Stimulated activated effector memory CD8-positive, alpha-beta T cell treated with anti-CD3 and anti-CD28 coated beads, Interleukin-12 subunit alpha, Interleukin-12 subunit beta, amount 100 ng/mL, for 72 hours (primary cell): ENCODE results near the gene MED8.

Source experiments
- ATAC-seq: fragments of 150-1000 bp; cut with Tn5 transposase; 2 replicates; pipeline ENCODE4 v1.10.0; 2021
- DNase-seq, 2 donors: peaks; one replicate each; pipeline ENCODE4 v3.0.0; 2021 to 2022; ENCODE audit warnings: low spot score in 2 of 2
- H3K27ac Mint-ChIP-seq: one replicate; pipeline ENCODE4 v1.8.0; 2022; ENCODE audit warnings: mild to moderate bottlenecking, mixed read lengths
- H3K36me3 Mint-ChIP-seq: one replicate; pipeline ENCODE4 v1.8.0; 2022; ENCODE audit warnings: mild to moderate bottlenecking, mixed read lengths
- H3K4me1 Mint-ChIP-seq: one replicate; pipeline ENCODE4 v1.8.0; 2022; ENCODE audit warnings: mixed read lengths
- H3K4me3 Mint-ChIP-seq: one replicate; pipeline ENCODE4 v1.8.0; 2022; ENCODE audit warnings: mild to moderate bottlenecking, mixed read lengths
- H3K9me3 Mint-ChIP-seq: one replicate; pipeline ENCODE4 v1.8.0; 2022; ENCODE audit warnings: mixed read lengths

The MED8 gene, protein sequence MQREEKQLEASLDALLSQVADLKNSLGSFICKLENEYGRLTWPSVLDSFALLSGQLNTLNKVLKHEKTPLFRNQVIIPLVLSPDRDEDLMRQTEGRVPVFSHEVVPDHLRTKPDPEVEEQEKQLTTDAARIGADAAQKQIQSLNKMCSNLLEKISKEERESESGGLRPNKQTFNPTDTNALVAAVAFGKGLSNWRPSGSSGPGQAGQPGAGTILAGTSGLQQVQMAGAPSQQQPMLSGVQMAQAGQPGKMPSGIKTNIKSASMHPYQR

DNA sequence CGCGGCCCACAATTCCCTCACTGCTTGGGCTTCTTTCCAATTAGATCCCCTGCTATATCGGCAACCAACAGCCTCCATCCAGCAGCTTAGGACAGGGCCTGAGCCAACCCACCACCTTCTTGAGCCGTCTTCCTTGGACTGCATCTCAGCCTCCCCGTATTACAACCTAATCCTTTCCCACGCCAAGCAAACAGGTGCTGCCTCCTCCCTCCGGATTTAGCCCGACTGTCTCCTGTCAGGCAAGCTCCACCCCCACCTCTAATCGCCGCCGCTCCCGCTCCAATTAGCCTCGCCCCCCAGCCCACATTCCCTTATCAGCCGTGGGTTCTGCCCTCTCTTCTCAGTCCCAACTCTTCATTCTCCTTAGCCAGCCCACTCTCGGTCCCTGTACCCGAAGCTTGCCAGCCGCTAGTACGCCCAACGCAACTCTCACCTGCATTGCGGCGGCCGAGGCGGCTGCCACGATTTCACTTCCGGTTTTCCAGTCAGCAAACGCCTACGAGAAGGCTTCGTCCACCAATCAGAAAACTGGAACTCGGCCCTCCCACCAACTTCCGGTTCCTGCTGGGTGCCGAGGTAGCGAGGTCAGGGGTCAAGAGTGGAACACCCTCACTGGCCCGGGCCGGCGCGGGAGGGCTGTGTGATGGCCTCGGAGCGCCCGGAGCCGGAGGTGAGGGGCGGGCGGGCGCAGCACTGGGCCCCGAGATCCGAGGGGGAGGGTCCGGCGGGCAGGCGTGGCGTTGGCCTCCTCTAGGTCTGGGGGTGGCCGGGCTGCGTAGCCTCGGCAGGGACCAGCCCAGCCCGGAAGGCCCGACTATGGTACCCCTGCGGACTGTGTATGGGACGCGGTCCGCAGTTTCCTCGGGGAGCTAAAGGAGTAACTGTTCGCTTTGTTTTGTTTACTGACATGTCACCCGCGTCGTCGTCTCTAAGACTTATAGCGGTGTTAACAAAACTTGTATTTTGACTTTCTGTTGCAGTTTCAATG lies at the start of gene MED8, which contains the start of gene SZT2:
Gene MED8 (minus strand): TSS at position 475 of the 988 bp plus-strand sequence. CDS start 36 bp downstream, at position 439.
Gene SZT2 (plus strand): TSS at position 574 of the 988 bp plus-strand sequence. CDS start 70 bp downstream, at position 644.
- no peaks in the 10 kb centered on the region for H3K9me3 Mint-ChIP-seq
- H3K36me3 Mint-ChIP-seq: peaks cover 52% of the 10 kb centered on the region
- H3K4me1 Mint-ChIP-seq: peaks cover 43% of the 10 kb centered on the region
- H3K4me3 Mint-ChIP-seq: peak within 1 kb of the TSS; percentile 99
- DNase-seq: peak; percentile 85 to 97
- peak within 1 kb of the TSS; percentile 98 for H3K27ac Mint-ChIP-seq
- ATAC-seq: peak; percentile 97

DNA sequence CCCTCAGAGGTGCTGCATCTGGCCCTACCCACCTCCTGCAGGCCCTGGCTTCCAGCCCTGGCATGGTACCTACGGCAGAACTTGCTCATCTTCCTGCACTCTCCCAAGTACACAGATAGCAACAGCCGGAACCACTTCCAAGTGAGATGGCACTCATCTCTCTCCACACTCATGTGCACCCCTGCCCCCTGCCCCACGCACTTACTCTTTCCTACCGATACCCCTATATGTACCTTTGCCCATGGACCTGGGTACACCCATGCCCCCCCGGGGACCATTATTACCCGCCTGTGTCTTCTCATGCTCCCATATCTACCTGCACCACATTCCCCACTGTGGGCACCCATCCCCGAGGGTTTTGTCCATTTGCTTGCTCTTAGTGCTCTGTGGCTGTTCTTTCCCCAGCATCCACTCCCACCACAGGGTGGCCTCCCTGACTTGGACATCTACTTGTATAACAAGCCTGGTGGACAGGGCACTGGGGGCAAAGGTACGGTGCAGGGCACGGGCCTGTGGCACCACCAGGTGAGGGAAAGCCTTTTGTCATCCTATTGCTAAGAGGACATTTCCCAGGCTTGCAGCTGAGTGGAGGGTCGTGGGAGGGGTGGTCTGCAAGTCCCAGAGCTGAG lies 49.5 kb upstream of the MED8 start:
- H3K27ac Mint-ChIP-seq: peak overlapping the region; percentile 26
- H3K4me3 Mint-ChIP-seq: no peak overlapping the region

DNA sequence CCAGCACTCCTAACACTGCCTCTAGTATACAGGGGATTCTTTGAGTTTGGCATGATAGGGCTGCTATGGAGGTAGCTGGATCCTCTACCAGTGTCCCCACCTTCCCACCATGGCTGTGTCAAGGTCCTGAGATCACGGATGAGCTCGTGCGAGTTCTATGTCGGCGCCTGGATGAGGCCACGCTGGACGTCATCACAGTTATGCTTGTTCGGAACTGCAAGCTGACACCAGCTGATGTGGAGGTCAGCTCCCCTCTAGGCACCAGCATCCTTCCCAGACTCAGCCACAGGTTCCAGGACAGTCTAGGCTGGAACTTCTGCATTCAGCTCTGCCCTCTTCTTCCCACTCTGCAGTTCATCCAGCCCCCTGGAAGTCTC lies 49.0 kb upstream of the MED8 start:
- Mint-ChIP-seq H3K27ac (peak overlapping the region; percentile 26), H3K36me3 (peaks cover 64% of the 10 kb centered on the region)

More for the DNA sequence above, 49.5 kb upstream of the MED8 start:
- Mint-ChIP-seq H3K9me3 (no peaks in the 10 kb centered on the region), H3K4me1 (no peaks in the 10 kb centered on the region), H3K36me3 (peaks cover 63% of the 10 kb centered on the region)
- no peak for DNase-seq
- ATAC-seq: no peak

DNA sequence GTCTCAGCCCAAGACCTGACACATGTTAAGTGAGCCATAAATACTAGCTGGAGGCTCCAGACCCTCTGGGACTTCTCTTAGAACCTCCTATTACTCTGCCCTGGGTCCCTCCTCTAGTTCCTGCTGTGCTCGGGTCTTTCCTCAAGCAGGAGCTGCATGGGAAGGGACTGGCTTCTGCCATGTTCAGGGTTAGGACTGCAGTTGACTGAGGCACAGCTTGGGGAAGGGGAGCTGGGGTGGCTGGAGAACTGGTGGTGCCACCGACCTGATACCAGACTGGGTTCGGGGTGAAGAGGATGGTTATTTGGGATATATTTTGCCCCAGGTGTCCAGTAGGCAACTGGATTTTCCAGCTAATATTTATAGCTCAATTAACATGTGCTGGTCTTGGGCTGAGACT lies 48.4 kb upstream of the MED8 start:
- no peak for ATAC-seq
- no peak overlapping the region for H3K4me3 Mint-ChIP-seq
- no peaks in the 10 kb centered on the region for H3K9me3 Mint-ChIP-seq
- H3K36me3 Mint-ChIP-seq: peaks cover 64% of the 10 kb centered on the region
- no peak for DNase-seq
- H3K27ac Mint-ChIP-seq: peak overlapping the region; percentile 34
- no peaks in the 10 kb centered on the region for H3K4me1 Mint-ChIP-seq

More for the DNA sequence above, 49.0 kb upstream of the MED8 start:
- no peak overlapping the region for H3K4me3 Mint-ChIP-seq
- H3K4me1 Mint-ChIP-seq: no peaks in the 10 kb centered on the region
- ATAC-seq: no peak
- no peaks in the 10 kb centered on the region for H3K9me3 Mint-ChIP-seq
- DNase-seq: no peak

DNA sequence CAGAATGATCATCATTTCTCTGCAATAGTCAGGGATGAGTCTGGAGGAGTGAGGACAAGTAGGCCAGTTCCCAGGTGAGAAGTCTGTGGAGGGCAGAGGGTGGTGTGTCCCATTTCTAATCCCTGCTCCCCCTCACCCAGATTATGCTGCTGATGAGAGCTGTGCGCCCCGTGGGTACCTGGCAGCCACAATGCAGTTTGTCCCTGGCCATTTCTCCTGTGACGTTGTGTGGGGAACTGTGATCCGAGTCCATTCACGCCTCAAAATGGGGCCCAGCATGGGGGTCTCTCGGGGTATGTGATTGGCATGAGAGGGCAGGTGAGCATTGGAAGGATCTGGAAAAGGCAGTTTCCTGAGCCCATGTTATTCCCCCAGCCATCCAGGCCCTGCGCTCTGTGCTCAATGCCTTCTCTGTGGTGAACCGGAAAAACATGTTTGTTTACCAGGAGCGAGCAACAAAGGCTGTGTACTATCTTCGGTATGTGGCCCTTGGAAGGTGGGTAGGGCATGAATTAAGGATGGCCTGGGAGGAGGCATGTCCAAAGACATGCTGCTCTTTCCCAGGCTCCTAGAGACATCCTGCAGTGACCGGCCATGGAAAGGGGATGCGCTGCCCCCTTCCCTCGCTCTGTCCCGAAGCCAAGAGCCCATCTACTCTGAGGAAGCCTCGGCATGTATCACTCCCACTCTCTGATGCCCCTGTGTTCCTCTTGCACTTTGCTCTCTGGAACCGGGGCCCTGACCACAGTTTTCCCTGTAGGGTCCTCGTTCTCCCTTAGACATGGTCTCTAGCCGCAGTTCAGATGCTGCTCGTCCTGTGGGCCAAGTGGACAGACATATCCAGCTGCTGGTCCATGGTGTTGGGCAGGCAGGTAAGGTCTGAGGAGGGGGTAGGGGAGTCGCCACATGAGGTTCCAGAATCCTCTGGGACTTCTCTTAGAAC lies 47.7 kb upstream of the MED8 start:
- H3K27ac Mint-ChIP-seq: peak overlapping the region; percentile 34

DNA sequence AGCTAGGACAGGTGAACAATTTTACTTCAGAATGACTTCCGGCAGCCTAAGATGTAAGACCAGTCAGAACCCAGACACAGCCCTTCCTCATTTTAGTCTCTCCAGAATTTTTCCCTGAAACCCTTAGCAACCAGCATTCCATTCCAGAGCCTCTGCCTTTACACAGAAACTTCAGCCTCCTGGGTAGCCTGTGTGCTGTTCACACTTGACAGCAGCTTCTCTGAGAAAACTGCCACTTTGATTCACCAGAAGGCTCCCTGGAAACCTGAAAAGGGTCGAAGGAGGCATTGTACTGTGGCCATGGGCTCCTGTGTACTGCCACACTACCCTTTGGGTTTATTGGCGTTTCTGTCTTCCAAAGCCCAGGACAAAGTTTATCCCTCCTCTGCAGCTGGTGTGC lies 46.8 kb upstream of the MED8 start:
- no peaks in the 10 kb centered on the region for H3K9me3 Mint-ChIP-seq
- H3K4me3 Mint-ChIP-seq: no peak overlapping the region
- H3K36me3 Mint-ChIP-seq: peaks cover 63% of the 10 kb centered on the region
- ATAC-seq: no peak
- no peaks in the 10 kb centered on the region for H3K4me1 Mint-ChIP-seq
- no peak for DNase-seq
- H3K27ac Mint-ChIP-seq: peak overlapping the region; percentile 14

More for the DNA sequence above, 47.7 kb upstream of the MED8 start:
- H3K9me3 Mint-ChIP-seq: no peaks in the 10 kb centered on the region
- peaks cover 64% of the 10 kb centered on the region for H3K36me3 Mint-ChIP-seq
- DNase-seq (no peak), ATAC-seq (no peak)
- H3K4me3 Mint-ChIP-seq: no peak overlapping the region
- no peaks in the 10 kb centered on the region for H3K4me1 Mint-ChIP-seq

DNA sequence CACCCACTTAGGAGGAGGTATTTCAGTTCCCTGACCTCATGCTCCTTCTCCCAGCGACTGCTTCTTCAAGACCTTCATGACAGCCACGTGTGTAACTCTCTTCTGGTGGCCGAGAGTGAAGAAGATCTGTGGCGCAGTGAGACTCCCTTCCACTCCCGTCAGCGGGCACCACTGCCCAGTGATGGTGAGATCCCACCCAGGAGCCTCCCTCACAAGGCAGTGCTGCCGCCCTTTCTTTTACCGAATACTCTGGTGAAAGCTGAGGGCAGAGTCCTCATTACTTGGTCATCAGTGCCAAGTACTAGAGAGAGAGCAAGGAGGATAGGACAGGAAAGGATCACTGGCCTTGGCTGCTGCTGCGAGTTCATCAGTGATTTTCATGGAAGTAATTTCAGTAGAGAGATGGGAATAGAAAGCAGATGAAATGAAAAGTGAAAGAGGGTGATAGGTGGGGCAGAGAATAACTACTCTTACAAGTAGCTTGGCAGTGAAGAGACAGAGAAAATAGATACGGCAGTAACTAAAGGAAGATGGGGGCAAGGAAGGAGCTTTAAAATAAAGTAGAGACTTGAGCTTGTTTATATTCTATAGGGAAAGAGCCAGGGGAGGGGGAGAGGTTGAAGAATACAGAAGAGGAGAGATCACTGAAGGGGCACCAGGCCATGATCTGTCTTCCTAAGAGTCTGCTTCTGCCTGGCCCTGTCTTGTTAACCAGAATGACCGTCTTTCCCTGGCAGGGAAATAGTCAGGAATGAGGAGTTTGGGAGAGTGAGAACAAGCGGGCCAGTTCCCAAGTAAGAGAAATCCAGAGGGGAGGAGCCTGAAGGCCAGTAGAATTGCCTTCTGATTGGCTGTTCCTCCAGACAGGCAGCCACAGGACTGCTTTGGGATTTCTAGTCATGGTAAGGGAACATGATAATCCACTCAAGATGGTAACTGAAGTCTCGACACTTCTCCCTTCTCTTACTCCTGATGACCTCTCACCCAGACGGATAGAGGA lies 45.8 kb upstream of the MED8 start:
- Mint-ChIP-seq H3K4me3 (no peak overlapping the region), H3K36me3 (peaks cover 63% of the 10 kb centered on the region), H3K27ac (peak overlapping the region; percentile 29), H3K4me1 (no peaks in the 10 kb centered on the region), H3K9me3 (no peaks in the 10 kb centered on the region)
- ATAC-seq: no peak
- no peak for DNase-seq

DNA sequence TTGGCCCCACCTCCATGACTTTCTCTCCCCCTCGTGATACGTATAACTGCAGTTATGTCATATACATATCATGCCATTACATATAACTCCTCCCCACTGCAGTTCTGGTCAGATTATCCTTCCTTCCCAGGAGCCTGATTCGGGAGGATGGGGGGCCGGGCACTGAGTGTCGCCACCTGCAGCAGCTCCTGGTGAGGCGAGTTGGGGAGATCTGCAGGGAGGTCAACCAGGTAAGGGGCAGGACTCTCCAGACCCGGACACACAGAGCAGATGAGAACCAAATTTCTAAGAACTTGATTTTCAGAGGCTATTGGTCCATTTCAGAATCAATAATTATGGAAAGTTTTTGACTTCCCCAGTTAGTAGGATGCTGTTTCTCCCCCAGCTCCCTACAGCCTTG lies 44.7 kb upstream of the MED8 start:
- Mint-ChIP-seq H3K4me1 (no peaks in the 10 kb centered on the region), H3K9me3 (no peaks in the 10 kb centered on the region), H3K4me3 (no peak overlapping the region), H3K27ac (peak overlapping the region; percentile 29), H3K36me3 (peaks cover 65% of the 10 kb centered on the region)
- no peak for DNase-seq
- ATAC-seq: no peak

DNA sequence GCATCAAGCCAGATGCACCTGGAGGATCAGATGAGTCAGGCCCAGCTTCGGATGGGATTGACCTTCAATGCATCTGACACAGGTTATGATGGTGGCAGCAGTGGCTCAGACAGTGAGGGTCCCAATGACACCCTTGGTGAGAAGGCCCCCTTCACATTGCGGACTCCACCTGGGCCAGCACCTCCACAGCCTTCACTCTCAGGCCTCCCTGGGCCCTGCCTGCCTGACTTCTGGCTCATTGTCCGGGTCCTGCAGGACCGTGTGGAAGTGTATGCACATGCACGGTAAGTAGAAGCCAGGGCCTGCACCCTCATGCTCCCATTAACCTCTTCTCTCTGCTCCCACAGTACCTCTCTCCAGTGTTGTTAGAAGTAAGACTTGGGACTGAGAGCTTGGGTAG lies 43.3 kb upstream of the MED8 start:
- H3K27ac Mint-ChIP-seq: peak overlapping the region; percentile 80
- ATAC-seq: no peak

DNA sequence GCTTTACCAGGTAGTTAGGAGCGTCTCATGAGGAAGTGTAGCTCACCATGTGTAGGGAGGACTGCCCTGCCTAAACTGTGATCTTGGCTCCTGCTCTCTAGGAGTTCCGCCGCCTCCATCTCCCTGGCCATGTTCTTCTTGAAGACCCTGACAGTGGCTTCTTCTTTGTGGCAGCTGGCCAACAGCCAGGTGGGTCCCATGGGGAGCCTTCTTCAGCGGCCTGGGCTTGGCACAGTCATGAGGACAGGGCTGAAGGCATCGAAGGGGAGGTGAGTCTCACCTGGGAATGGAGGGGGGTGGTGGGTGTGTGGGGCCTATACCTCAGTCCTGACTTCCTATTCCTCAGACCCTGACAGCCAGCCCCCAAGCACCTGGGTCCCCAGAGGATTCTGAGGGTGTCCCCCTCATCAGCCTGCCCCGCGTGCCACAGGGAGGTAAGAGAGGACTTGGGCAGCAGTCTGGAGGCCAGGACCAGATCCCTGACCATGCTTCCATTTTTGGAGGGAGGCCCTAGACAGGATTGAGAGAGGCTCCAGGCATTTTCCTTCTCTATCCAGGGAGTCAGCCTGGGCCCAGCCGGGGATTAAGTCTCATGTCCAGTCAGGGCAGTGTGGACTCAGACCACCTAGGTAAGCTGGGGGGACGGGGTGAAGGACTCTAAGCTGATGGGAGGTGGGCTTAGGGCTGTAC lies 42.7 kb upstream of the MED8 start:
- DNase-seq (no peak), ATAC-seq (no peak)
- Mint-ChIP-seq H3K4me1 (no peaks in the 10 kb centered on the region), H3K9me3 (no peaks in the 10 kb centered on the region), H3K4me3 (no peak overlapping the region), H3K36me3 (peaks cover 75% of the 10 kb centered on the region), H3K27ac (peak overlapping the region; percentile 80)

More for the DNA sequence above, 43.3 kb upstream of the MED8 start:
- Mint-ChIP-seq H3K36me3 (peaks cover 69% of the 10 kb centered on the region), H3K4me1 (no peaks in the 10 kb centered on the region), H3K4me3 (no peak overlapping the region), H3K9me3 (no peaks in the 10 kb centered on the region)
- DNase-seq: no peak

DNA sequence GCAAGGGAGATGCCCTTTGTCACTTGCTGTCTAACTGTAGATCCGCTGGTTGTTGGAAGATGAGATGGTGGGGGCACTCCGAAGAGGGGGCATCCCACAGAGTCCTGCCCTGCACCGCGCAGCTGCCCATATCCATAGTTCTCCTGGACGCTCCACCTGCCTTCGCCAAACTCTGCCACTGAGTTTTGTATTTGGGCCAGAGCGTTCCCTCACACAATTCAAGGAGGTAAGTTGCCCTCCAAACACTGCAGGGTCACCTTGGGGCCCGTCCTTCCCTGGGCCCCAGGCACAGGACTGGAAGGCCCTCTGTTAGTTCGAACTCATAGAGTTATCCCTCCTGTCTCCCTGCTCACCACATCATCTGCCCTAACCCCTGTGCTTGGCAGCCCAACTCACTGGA lies 42.1 kb upstream of the MED8 start:
- peaks cover 3% of the 10 kb centered on the region for H3K4me1 Mint-ChIP-seq
- no peak for DNase-seq
- H3K27ac Mint-ChIP-seq: peak overlapping the region; percentile 80
- peaks cover 81% of the 10 kb centered on the region for H3K36me3 Mint-ChIP-seq
- no peak for ATAC-seq
- H3K9me3 Mint-ChIP-seq: no peaks in the 10 kb centered on the region
- no peak overlapping the region for H3K4me3 Mint-ChIP-seq

DNA sequence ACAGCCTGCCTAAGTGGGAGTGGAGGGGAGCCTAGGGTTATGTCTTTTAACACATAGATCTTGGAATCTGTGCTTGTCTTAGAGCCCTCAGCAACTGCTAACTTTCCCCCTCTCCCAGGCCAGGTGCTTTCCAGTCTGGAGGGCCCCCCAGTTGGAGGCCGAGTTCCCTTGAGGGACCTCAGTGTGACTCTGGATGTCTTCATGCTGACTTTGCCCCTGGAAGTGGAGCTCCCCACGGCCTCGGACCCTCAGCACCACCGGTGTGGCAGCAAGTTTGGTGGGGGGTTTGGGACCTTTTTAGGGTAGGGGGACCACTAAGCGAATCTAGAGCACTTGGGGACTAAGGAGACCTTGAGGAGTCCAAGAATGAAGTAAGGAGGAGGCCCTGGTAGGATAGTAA lies 41.2 kb upstream of the MED8 start:
- Mint-ChIP-seq H3K4me1 (peaks cover 5% of the 10 kb centered on the region), H3K36me3 (peaks cover 87% of the 10 kb centered on the region), H3K4me3 (no peak overlapping the region), H3K27ac (peak overlapping the region; percentile 50), H3K9me3 (no peaks in the 10 kb centered on the region)
- no peak for DNase-seq
- no peak for ATAC-seq

DNA sequence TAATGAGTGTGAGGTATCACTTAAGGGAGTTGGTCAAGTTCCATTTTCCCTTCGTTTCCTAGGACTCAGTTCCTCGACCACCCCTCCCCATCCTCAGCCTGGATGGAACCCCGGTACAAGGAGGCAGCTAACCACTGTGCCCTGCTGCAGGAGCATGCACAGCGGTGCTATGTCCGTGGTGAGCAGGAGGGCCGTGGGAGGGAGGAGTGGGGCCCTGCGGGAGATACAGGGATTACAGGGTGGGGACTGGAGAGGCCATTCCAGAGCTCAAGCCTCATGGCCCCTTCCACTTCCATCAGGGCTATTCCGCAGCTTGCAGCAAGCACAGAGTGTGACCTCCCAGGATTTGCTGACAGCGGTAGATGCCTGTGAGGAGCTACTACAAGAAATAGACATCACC lies 38.3 kb upstream of the MED8 start:
- DNase-seq: no peak
- Mint-ChIP-seq H3K4me1 (peaks cover 16% of the 10 kb centered on the region), H3K27ac (no peak overlapping the region), H3K9me3 (no peaks in the 10 kb centered on the region), H3K4me3 (no peak overlapping the region), H3K36me3 (peaks cover 87% of the 10 kb centered on the region)
- no peak for ATAC-seq
